Myocyte (in vitro differentiated cells): ENCODE data around the gene CDC37L1. TPM values are rescaled to one million over a fixed set of nuclear protein-coding genes. Genes with fewer than 3 reads are reported as not detected.

Experiments used
- DNase-seq: peaks from one replicate; pipeline ENCODE4 v3.0.0-alpha.2; 2012; ENCODE audit warnings: low read depth
- total RNA-seq: library from RNA; depleted of rRNA; stranded (reverse); fragments of >200 nt; gene quantifications from 2 replicates; pipeline ENCODE4 v1.2.3, GENCODE V29; 2014

The CDC37L1 gene
- total RNA-seq, 1 donor from 2014 or later = 78.6 TPM

- DNase-seq = no peak
Measured at GRCh38 chr9:4714266-4715016, 35.1 kb downstream of the CDC37L1 start.

GRCh38 chr9:4716163-4716562 lies 36.8 kb downstream of the CDC37L1 start:
- DNase-seq = no peak

GRCh38 chr9:4717815-4718214 lies 38.4 kb downstream of the CDC37L1 start:
- DNase-seq = no peak

- no peak for DNase-seq
Measured at GRCh38 chr9:4718911-4719310, 39.5 kb downstream of the CDC37L1 start.

- DNase-seq = no peak
Measured at GRCh38 chr9:4721736-4722135, 42.4 kb downstream of the CDC37L1 start.

- no peak for DNase-seq
Measured at GRCh38 chr9:4725706-4726442, 46.5 kb downstream of the CDC37L1 start.

GRCh38 chr9:4727593-4727992 lies 48.2 kb downstream of the CDC37L1 start:
- DNase-seq = no peak

GRCh38 chr9:4732890-4733289 lies 53.5 kb downstream of the CDC37L1 start:
- DNase-seq = no peak

- no peak for DNase-seq
Measured at GRCh38 chr9:4734150-4734549, 54.8 kb downstream of the CDC37L1 start.

GRCh38 chr9:4738866-4739586 lies 59.7 kb downstream of the CDC37L1 start:
- no peak for DNase-seq

- DNase-seq = peak; percentile 32
Measured at GRCh38 chr9:4739587-4740387, 60.4 kb downstream of the CDC37L1 start.

GRCh38 chr9:4740388-4740637 lies 60.9 kb downstream of the CDC37L1 start:
- DNase-seq = no peak

- peak; percentile 85 for DNase-seq
Measured at GRCh38 chr9:4740638-4741364, 61.4 kb downstream of the CDC37L1 start, which contains the start of gene AK3. TSS of gene AK3 (minus strand) at chr9:4741202. CDS start at chr9:4741087, 115 bp downstream.

GRCh38 chr9:4741365-4742089 lies 62.2 kb downstream of the CDC37L1 start:
- DNase-seq = no peak

GRCh38 chr9:4742246-4742645 lies 62.9 kb downstream of the CDC37L1 start:
- no peak for DNase-seq

GRCh38 chr9:4743131-4743875 lies 63.9 kb downstream of the CDC37L1 start:
- DNase-seq = peak; percentile 24

- no peak for DNase-seq
Measured at GRCh38 chr9:4746278-4747030, 67.1 kb downstream of the CDC37L1 start.

- DNase-seq = peak; percentile 61
Measured at GRCh38 chr9:4748612-4749011, 69.2 kb downstream of the CDC37L1 start.
